Measurements from ENCODE around the gene UBE2D4.
"Not testable (repeated sequence)": the region's sequence is repeated elsewhere in the genome, so short reads cannot be mapped to it uniquely, and the experiment has no call there.

DNA sequence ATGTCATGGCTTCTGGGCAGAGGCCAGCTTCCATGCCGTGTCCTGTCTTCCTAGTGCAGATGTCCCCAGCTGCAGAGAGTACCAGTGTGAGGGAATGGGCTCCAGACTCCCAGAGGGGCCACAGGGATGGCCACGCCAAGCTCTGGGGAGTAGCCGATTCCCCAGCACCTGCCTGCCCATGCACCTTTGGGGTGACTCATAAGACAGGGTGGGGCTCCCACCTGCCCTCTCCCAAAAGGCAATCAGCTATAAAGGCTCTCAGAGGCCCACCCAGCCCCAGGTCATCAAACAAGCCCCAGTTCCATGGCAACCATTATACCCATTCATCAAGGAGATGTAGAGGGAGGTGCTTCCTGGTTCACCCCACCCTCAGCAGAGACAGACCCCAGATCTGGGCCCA, 71.3 kb downstream of the UBE2D4 start, which contains the start of gene SPDYE1:
- TF ChIP-seq NFRKB (IDR thresholded peaks at IDR 0.05); FOXK2 (IDR thresholded peaks at IDR 0.05); LEF1 (IDR thresholded peaks at IDR 0.05; ENCODE audit: borderline replicate concordance); CTBP1 (IDR thresholded peaks at IDR 0.05; ENCODE audit: borderline replicate concordance); SP1 (IDR thresholded peaks at IDR 0.05); BHLHE40 (IDR thresholded peaks at IDR 0.05; ENCODE audit: borderline replicate concordance); SUZ12 (IDR thresholded peaks at IDR 0.05); ARNT (IDR thresholded peaks at IDR 0.05); TARDBP (IDR thresholded peaks at IDR 0.05); FOXM1 (IDR thresholded peaks at IDR 0.05; ENCODE audit: borderline replicate concordance); FOXA1 (IDR thresholded peaks at IDR 0.05); ELF4 (IDR thresholded peaks at IDR 0.05): not testable (repeated sequence)
